NCI-H2227 treated with DMSO at 0.1 percent for 48 hours (cell line): ENCODE results near the gene CMTM1.
"Not testable (repeated sequence)": the region's sequence is repeated elsewhere in the genome, so short reads cannot be mapped to it uniquely, and the experiment has no call there.

ENCODE experiments used
- DNase-seq: peaks from one replicate; lab custom pipeline; 2025; lab: John Stamatoyannopoulos, UW

Gene CMTM1

GRCh38 chr16:66592814-66593213, 26.6 kb downstream of the CMTM1 start:
- DNase-seq, result no peak

DNA sequence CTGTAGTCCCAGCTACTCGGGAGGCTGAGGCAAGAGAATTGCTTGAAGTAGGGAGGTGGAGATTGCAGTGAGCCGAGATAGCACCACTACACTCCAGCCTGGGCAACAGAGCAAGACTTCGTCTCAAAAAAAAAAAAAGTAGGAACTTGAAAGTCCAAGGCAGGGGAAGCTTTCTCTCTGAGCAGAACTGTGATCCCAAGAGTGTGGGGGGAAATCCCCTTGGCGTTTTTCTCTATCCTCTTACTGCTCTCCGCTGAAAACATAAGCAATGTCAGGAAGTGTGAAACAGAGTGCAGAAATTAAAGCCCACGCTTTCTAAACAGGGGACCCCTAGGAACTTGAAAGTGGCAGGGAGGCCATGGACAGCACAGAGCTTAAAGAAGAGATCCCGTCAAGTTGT, 28.5 kb downstream of the CMTM1 start:
- DNase-seq, result no peak

GRCh38 chr16:66596559-66596958, 30.3 kb downstream of the CMTM1 start:
- DNase-seq, result not testable (repeated sequence)

GRCh38 chr16:66596986-66597848, 31.0 kb downstream of the CMTM1 start:
- DNase-seq, result no peak

DNA sequence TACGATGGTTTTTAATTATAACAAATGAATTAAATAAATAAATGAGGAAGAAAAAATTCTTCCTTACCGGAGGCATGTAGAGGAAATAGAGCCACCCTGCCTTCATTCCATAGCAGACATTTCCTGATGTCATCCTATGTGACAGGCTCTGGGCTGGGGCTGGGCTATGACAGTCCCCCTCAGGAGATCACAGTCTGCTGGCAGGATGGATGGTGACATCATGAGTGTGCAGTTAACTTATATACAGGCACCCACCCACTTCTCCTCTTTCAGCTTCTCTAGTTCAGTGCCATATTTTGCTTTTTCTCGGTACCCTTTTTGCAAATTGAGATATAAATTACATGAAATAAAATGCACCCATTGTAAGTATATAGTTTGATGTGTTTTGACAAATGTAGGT, 31.9 kb downstream of the CMTM1 start:
- no peak for DNase-seq

DNA sequence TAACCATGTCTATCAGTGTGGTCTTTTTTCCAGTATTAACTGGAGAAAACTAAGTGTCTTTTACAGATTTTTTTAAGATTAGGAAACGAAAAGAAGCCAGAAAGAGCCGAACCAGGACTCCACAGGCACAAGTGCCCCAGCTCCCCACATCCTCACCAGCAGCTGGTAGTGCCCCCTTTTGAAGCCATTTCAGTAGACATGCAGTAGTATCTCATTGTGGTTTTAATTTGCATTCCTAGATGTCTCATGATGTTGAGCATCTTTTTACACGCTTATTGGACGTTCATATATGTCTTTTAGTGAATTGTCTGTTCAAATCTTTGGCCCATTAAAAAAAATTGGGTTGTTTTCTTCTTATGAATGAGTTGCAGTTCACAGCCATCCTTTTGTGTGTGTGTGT, 33.5 kb downstream of the CMTM1 start:
- no peak for DNase-seq

GRCh38 chr16:66600477-66600876, 34.2 kb downstream of the CMTM1 start:
- no peak for DNase-seq

DNA sequence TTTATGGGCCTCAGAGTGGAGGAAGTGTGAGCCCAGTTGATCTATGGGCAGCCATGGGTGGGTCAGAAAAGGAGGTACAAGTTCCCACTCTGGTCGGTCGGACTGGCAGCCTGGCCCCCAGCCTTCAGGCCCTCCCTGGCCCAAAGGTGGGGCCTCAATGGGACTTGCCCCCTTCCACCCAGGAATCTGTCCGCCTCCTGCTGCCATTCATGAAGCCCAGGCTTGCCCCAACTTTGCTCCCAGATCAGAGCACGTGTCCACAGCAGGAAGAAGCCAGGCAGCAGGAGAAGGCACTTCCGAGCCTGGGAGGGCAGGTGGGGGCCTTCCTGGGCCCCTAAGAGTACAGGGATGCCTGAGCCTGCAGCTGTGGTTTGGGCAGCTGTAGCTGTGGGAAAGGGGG, 35.2 kb downstream of the CMTM1 start:
- DNase-seq, result no peak

DNA sequence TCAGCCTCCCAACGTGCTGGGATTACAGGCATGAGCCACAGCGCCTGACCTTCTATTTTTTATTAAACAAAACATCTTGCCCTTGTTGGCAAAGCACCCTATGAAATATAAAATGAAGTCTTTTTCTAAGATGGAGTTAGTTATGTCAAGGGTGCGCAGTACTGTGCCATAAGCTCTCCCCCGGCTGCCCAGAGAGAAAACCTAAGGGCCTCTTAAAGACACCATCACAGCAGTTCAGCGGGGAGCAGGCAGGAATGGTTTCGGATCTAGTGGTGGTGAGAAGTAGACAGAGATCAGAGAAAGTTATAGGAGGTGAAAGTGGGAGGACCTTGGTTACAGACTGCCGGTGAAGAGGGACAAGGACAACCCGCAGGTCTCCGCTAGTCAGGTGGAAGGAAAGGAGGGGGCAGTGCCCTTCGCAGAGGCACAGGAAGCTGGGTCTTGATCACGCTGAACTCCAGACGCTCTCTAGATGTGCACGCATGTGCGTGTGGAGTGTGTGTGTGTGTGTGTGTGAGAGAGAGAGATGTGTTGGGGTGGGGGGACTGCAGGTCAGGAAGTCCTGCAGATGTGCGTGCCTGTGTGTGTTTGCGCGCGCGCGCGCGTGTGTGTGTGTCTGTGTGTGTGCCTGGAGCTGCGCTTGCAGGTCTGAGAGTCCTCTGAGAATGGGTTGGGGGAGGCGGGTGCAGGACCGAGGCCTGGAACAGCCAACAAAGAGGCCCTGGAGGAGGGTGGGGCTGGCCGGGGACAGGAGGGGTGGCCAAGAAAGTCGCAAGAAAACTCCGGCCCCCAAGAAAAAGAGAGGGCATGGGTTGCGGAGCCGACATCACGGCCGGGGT, 37.5 kb downstream of the CMTM1 start:
- DNase-seq, result peak; percentile 62

DNA sequence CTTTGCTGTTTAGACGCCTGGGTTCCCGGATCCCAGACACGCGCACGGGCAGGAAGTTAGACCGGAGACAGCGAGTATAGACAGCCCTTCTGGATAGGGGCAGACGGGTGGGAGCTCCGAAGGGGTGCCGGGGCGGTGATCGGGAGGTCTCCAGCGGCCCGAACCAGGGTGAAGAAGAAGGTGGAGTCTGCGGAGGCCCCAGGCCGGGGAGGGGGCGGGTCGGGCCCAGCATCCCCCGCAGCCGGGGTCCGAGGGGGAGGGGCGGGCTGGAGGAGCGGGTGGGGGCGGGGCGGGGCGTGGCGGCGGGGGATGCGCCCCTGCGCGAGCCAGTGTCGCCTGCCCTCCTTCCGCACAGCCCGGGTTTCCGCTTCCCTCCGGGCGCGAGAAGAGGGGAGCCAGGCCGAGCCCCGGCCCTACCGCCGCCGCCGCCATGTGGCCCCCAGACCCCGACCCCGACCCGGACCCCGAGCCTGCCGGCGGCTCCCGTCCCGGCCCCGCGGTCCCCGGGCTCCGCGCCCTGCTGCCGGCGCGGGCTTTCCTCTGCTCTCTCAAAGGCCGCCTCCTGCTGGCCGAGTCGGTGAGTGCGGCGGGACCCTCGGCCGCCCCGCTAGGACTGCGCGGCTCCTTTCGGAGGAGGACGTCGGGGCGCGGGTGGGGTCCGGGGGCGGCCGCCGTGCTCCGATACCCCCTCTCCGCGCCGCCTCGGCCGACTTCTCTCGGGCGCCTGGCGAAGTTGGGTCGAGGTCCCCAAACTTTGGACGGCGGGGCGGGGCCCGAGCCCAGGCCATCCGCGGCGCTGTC, 38.3 kb downstream of the CMTM1 start, which contains the start of gene CMTM3:
Gene CMTM3 (plus strand): TSS at position 329 of the 801 bp plus-strand sequence. CDS start 102 bp downstream, at position 431.
- DNase-seq, result peak; percentile 62

DNA sequence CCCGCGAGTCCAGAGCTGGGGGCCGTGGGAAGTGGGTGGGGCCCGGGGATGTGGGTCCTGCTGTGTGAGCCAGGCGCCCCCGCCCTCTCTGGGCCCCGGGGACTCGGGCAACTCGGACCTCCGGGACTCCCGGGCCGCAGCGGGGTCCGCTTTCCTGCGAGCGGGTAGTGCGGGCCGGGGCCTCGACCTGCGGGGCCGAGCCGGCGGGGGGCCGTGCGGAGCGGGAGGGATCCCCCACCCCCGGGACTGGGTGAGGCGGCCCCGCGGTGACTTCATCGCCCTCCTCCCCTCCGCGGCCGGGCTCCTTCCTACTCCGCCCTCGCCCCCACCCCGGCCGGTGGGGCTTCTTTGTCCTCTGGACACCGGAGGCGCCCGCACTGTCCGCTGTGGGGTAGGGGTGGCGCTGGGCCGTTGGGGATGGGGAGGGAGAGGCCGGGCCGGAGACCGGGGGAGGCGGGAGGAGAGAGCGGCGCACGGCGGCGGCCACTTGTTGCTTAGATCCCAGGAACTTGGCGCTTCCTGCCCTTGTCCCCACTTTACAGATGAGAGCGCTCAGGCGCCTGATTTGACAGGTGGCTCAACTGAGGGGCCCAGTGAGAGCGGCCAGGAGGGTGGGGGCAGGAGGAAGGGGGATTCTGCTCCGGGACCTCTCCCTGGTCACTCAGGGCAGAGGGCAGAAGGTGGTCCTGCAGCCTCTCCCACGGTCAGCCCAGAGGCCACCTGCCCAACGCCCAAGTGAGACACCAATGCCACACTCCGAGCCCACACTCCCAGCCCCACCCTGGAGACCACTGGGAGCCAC, 39.1 kb downstream of the CMTM1 start:
- DNase-seq, result no peak

DNA sequence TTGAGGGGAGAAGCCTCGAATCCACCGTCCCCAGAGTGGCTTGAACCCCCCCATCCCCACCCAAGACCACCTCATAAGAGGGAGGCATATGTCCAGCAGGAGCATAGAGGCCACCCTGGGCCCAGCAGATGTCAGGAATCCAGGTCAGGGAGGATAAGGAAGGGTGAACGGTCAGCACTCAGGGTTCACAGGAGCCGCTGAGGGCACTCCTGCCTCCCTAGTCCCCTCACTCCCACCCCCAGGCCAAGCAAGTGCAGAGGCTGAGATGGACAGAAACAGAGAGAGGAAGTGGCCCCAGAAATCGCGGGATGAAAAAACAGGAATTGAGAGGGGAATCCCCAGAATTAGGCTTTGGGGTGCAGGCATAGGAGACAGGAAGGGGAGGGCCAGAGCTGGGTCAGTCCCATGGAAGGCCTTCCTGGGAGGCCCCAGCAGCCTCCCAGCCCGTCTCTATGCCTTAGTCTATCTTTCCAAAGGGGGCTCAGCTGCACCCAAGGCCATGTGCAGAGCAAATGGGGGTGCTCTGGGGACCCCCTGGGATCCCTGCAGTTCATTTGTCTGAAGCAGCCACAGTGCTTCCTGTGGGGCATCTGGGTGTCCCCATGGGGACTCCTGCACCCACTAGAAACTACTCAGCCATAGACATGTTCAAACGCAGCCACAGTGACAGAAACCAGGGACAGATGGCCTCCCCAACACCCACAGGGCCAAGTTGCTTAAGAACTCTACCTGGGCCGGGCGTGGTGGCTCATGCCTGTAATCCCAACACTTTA, 39.9 kb downstream of the CMTM1 start:
- no peak for DNase-seq

- peak; percentile 47 for DNase-seq
Measured at GRCh38 chr16:66608241-66609138, 42.3 kb downstream of the CMTM1 start.

- DNase-seq, result no peak
Measured at GRCh38 chr16:66609139-66609510, 42.9 kb downstream of the CMTM1 start.

- no peak for DNase-seq
Measured at GRCh38 chr16:66610111-66610820, 44.0 kb downstream of the CMTM1 start.

DNA sequence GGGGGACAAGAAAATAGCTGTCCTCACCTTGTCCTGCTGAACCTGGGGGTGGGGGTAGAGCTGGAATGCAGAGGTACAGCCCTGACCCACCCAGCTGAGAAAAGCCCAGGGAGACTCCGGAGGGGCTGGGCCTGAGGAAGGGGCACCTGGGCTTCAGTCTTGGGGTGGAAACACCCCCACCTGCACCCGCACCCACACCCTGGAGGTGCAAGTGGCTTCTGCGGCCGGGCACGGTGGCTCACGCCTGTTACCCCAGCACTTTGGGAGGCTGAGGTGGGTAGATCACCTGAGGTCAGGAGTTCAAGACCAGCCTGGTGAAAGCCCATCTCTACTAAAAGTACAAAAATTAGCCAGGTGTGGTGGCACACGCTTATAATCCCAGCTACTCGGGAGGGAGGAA, 45.7 kb downstream of the CMTM1 start:
- DNase-seq, result not testable (repeated sequence)

GRCh38 chr16:66612422-66612821, 46.2 kb downstream of the CMTM1 start:
- no peak for DNase-seq

GRCh38 chr16:66614161-66614802, 48.0 kb downstream of the CMTM1 start:
- DNase-seq, result no peak
